ENCODE data around the gene PALD1. TPM values are rescaled to one million over a fixed set of nuclear protein-coding genes. Genes with fewer than 3 reads are reported as not detected.

PALD1 gene
- total and polyA plus RNA-seq, 2 of the 4 experiments (the other 2 are of a cell fraction) = 0.12 to 0.18 TPM

DNA sequence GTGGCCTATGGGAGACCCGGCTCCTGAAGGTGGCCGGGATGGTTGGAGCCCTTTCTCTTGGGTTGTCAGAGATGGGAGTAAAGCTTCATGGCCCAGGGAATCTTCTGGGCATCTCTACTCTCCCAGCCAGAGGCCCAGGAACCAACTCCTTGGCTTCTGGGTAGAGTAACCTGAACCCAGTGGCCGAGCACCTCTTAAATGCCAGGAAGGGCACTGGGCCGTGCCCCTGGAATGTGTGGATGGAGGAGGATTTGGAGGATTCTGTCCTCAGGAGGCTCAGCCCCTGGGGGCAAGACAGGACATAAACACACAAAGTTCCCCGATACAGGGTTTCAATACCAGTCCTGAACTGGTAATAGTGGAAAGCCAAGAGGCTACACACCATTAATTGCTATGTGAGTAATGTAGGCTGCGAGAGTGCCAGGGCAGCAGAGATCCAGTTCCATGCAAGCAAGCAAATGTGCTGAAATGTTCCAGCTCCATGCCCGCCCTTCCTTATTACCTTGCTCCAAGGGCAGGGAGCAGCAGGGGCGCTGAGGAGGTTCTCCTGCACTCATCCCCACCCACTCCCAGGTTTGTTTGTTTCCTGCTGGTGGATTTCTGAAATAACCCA lies 1.2 kb downstream of the PALD1 start:
- H2BK20ac ChIP-seq (ENCODE audit: low read depth, low read length) = no peak overlapping the region
- CTCF ChIA-PET = no interaction called here
- H3K56ac ChIP-seq (ENCODE audit: extremely low read depth, insufficient read depth, low read length) = no peak overlapping the region
- intact Hi-C loops (cut with micrococcal nuclease) = no loop called here
- no peak overlapping the region for H2AK9ac ChIP-seq (replicated peaks; ENCODE audit: low read depth, low read length, poor library complexity)
- ATAC-seq (ENCODE audit: low read depth) (no peak), DNase-seq (no peak)
- H3K23ac ChIP-seq (ENCODE audit: low read depth, low read length) = no peak overlapping the region
- no peak overlapping the region for H3K4ac ChIP-seq (ENCODE audit: low read depth, low read length)
- H3K9me3 ChIP-seq (ENCODE audit: control insufficient read depth, insufficient read depth, low read length) = no peaks in the 10 kb centered on the region
- H3K79me1 ChIP-seq (ENCODE audit: low read depth in 1 of 2, low read length in 2 of 2) = no peaks in the 10 kb centered on the region
- dilution Hi-C loops (cut with HindIII; ENCODE audit: low sequenced_read_pairs, unreplicated experiment) = no loop called here
- no peak overlapping the region for H2BK5ac ChIP-seq (ENCODE audit: low read depth, low read length, poor library complexity, severe bottlenecking)
- no peak overlapping the region for H3K4me2 ChIP-seq (ENCODE audit: low read depth, low read length)
- in situ Hi-C loops (cut with MboI; ENCODE audit: low sequenced_read_pairs) = no loop called here
- no peak overlapping the region for H3K9ac ChIP-seq (ENCODE audit: low read depth, low read length)
- H4K91ac ChIP-seq (ENCODE audit: insufficient read depth, low read depth, low read length) = no peak overlapping the region
- no peaks in the 10 kb centered on the region for H3K4me1 ChIP-seq (ENCODE audit: control insufficient read depth, insufficient read depth, low read length)
- H4K5ac ChIP-seq (ENCODE audit: low read depth, low read length) = no peak overlapping the region
- H3K27me3 ChIP-seq (ENCODE audit: control insufficient read depth, insufficient read depth, low read length) = peaks cover 81% of the 10 kb centered on the region
- TF ChIP-seq FOS (IDR thresholded peaks at IDR 0.05; ENCODE audit: low read depth, low read length) (no peak), POLR2A (IDR thresholded peaks at IDR 0.05; ENCODE audit: low read depth, low read length) (no peak), BHLHE40 (IDR thresholded peaks at IDR 0.05; ENCODE audit: low read depth, low read length) (no peak), MXI1 (IDR thresholded peaks at IDR 0.05; ENCODE audit: borderline replicate concordance, low read depth, low read length) (no peak), SMC3 (IDR thresholded peaks at IDR 0.05; ENCODE audit: low read depth, low read length) (no peak), RCOR1 (IDR thresholded peaks at IDR 0.05; ENCODE audit: insufficient replicate concordance, low read length) (no peak), MAFK (IDR thresholded peaks at IDR 0.05; ENCODE audit: low read depth, low read length) (no peak), CEBPB (IDR thresholded peaks at IDR 0.05; ENCODE audit: low read depth, low read length) (no peak), MAZ (IDR thresholded peaks at IDR 0.05; ENCODE audit: borderline replicate concordance, low read depth, low read length) (no peak), RFX5 (IDR thresholded peaks at IDR 0.05; ENCODE audit: low read depth, low read length) (no peak), CHD1 (IDR thresholded peaks at IDR 0.05; ENCODE audit: low read depth, low read length) (no peak), NFE2L2 (IDR thresholded peaks at IDR 0.05; ENCODE audit: low read depth, low read length) (no peak), RAD21 (IDR thresholded peaks at IDR 0.05; ENCODE audit: low read length) (no peak)
- TF ChIP-seq, protein P1, sequence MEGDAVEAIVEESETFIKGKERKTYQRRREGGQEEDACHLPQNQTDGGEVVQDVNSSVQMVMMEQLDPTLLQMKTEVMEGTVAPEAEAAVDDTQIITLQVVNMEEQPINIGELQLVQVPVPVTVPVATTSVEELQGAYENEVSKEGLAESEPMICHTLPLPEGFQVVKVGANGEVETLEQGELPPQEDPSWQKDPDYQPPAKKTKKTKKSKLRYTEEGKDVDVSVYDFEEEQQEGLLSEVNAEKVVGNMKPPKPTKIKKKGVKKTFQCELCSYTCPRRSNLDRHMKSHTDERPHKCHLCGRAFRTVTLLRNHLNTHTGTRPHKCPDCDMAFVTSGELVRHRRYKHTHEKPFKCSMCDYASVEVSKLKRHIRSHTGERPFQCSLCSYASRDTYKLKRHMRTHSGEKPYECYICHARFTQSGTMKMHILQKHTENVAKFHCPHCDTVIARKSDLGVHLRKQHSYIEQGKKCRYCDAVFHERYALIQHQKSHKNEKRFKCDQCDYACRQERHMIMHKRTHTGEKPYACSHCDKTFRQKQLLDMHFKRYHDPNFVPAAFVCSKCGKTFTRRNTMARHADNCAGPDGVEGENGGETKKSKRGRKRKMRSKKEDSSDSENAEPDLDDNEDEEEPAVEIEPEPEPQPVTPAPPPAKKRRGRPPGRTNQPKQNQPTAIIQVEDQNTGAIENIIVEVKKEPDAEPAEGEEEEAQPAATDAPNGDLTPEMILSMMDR (conservative IDR thresholded peaks at IDR 0.05; ENCODE audit: low read depth, low read length) = no peak
- TF ChIP-seq, protein P2, sequence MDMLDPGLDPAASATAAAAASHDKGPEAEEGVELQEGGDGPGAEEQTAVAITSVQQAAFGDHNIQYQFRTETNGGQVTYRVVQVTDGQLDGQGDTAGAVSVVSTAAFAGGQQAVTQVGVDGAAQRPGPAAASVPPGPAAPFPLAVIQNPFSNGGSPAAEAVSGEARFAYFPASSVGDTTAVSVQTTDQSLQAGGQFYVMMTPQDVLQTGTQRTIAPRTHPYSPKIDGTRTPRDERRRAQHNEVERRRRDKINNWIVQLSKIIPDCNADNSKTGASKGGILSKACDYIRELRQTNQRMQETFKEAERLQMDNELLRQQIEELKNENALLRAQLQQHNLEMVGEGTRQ (IDR thresholded peaks at IDR 0.05; ENCODE audit: low read depth, low read length) = no peak
- TF ChIP-seq, protein P3, sequence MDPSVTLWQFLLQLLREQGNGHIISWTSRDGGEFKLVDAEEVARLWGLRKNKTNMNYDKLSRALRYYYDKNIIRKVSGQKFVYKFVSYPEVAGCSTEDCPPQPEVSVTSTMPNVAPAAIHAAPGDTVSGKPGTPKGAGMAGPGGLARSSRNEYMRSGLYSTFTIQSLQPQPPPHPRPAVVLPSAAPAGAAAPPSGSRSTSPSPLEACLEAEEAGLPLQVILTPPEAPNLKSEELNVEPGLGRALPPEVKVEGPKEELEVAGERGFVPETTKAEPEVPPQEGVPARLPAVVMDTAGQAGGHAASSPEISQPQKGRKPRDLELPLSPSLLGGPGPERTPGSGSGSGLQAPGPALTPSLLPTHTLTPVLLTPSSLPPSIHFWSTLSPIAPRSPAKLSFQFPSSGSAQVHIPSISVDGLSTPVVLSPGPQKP (IDR thresholded peaks at IDR 0.05; ENCODE audit: borderline replicate concordance, low read depth, low read length) = no peak
- H3K27ac ChIP-seq (ENCODE audit: insufficient read depth, low read length) = no peak overlapping the region
- POLR2A ChIA-PET (ENCODE audit: unreplicated experiment) = no interaction called here
- no peak overlapping the region for H2BK120ac ChIP-seq (ENCODE audit: low read depth, low read length)
- H4K8ac ChIP-seq (ENCODE audit: low read depth in 2 of 2, low read length in 2 of 2) = no peak overlapping the region
- no peak overlapping the region for H2AK5ac ChIP-seq (ENCODE audit: low read depth, low read length)
- H3K4me3 ChIP-seq (ENCODE audit: insufficient read depth, low read depth, low read length) = no peak overlapping the region
- no CpG with 5 or more reads among the region's 8 CpGs for WGBS, 2 experiments (ENCODE audit: extremely low coverage in 2 of 2, insufficient read length in 1 of 2)
- H2AFZ ChIP-seq (replicated peaks; ENCODE audit: low read length, poor library complexity) = no peak overlapping the region
- H3K14ac ChIP-seq (replicated peaks; ENCODE audit: low read depth, low read length) = no peak overlapping the region
- H3K36me3 ChIP-seq (ENCODE audit: control insufficient read depth, insufficient read depth, low read length) = no peaks in the 10 kb centered on the region
- no peak overlapping the region for H2BK15ac ChIP-seq (ENCODE audit: low read depth, low read length)
- H4K20me1 ChIP-seq (ENCODE audit: insufficient read depth, low read length) = no peaks in the 10 kb centered on the region
- BruUV-seq (replicated peaks) = no TSS peak
- H3K18ac ChIP-seq (ENCODE audit: low read depth, low read length) = no peak overlapping the region
- no peaks in the 10 kb centered on the region for H3K9me1 ChIP-seq (ENCODE audit: insufficient read depth, low read length)

Measured in IMR-90 (cell line).